H1 (cell line): ENCODE results near the gene EFCAB10. TPM values are rescaled to one million over a fixed set of nuclear protein-coding genes. Genes with fewer than 3 reads are reported as not detected.

ENCODE experiments used
- ATF2 ChIP-seq: IDR thresholded peaks from 2 replicates; pipeline ENCODE4 v1.6.1; 2012; ENCODE audit warnings: low read length, inconsistent platforms
- BCL11A ChIP-seq, 2 experiments: IDR thresholded peaks; one replicate each; pipeline ENCODE4 v1.6.1; 2011; ENCODE audit warnings: low read depth in 2 of 2, low read length in 2 of 2, mild to moderate bottlenecking in 2 of 2
- CHD7 ChIP-seq: fragments of 300-600 bp; sonication (generic); IDR thresholded peaks from 2 replicates; pipeline ENCODE4 v1.7.1; 2012; ENCODE audit warnings: low read length, moderate library complexity, mild to moderate bottlenecking, inconsistent platforms; ENCODE audit not compliant: insufficient replicate concordance
- EZH2 ChIP-seq: fragments of 200-600 bp; sonication (generic); IDR thresholded peaks from 2 replicates; pipeline ENCODE4 v1.7.1; 2012; ENCODE audit warnings: low read depth, mild to moderate bottlenecking, moderate library complexity, low read length, inconsistent platforms; ENCODE audit not compliant: severe bottlenecking
- NRF1 ChIP-seq: IDR thresholded peaks from 2 replicates; pipeline ENCODE4 v1.6.1; 2011; ENCODE audit warnings: mild to moderate bottlenecking, low read depth, low read length, improper control_type of control experiment
- POLR2AphosphoS5 ChIP-seq: IDR thresholded peaks from 2 replicates; pipeline ENCODE4 v1.6.1; 2011; ENCODE audit warnings: low read depth, low read length
- RNF2 ChIP-seq: fragments of 200-900, 300-1000 bp; sonication (generic); IDR thresholded peaks from 2 replicates; pipeline ENCODE4 v1.7.1; 2016; ENCODE audit warnings: borderline replicate concordance, low read depth, mild to moderate bottlenecking, antibody characterized with exemption, low read length; ENCODE audit not compliant: poor library complexity, severe bottlenecking; ENCODE audit errors: missing control alignments
- SAP30 ChIP-seq: fragments of 300-600 bp; sonication (generic); IDR thresholded peaks from 2 replicates; pipeline ENCODE4 v1.7.1; 2012; ENCODE audit warnings: low read length, moderate library complexity, mild to moderate bottlenecking, inconsistent platforms; ENCODE audit not compliant: insufficient read depth, insufficient replicate concordance
- SIRT6 ChIP-seq: IDR thresholded peaks from one replicate; pipeline ENCODE4 v1.7.1; 2012; ENCODE audit warnings: low read length, inconsistent platforms
- polyA plus RNA-seq, 7 experiments: library from polyadenylated mRNA; depleted of rRNA in 3 of 7; stranded (reverse) in 5 of 7; unstranded in 2 of 7; fragments of >200 nt in 5 of 7; fragments of 200-250 nt in 2 of 7; gene quantifications; 1 replicate in 5 of 7; 2 replicates in 1 of 7; 4 replicates in 1 of 7; pipeline versions ENCODE4 v1.2.1 to v1.2.3, GENCODE V29; 2011 to 2013; ENCODE audit warnings: missing spikeins in 2 of 7, mixed read lengths in 2 of 7
- total RNA-seq: library from RNA; stranded (reverse); fragmentation: NEBNext Ultra II Directional; extraction: Animal tissue kit (Norgen Biotek cat#: 25700); gene quantifications from 2 replicates; pipeline ENCODE4 v1.2.1, GENCODE V29; 2021

The EFCAB10 gene
- total and polyA plus RNA-seq, 2 of the 8 experiments (the other 6 are each of a cell fraction or from before 2014, with no cell fraction given): 0.80 to 3.1 TPM

- TF ChIP-seq CHD7 (no peak), ATF2 (no peak), RNF2 (no peak), BCL11A (IDR thresholded peaks at IDR 0.05; ENCODE audit: low read depth in 2 of 2, low read length in 2 of 2) (no peak), POLR2AphosphoS5 (no peak), NRF1 (no peak), SAP30 (no peak), EZH2 (no peak), SIRT6 (no peak)
Measured at GRCh38 chr7:105619590-105619989, 38.3 kb upstream of the EFCAB10 start (continued).
